ENCODE measurements around the gene MBD6.
"Not testable (repeated sequence)": the region's sequence is repeated elsewhere in the genome, so short reads cannot be mapped to it uniquely, and the experiment has no call there.

MBD6 gene

DNA sequence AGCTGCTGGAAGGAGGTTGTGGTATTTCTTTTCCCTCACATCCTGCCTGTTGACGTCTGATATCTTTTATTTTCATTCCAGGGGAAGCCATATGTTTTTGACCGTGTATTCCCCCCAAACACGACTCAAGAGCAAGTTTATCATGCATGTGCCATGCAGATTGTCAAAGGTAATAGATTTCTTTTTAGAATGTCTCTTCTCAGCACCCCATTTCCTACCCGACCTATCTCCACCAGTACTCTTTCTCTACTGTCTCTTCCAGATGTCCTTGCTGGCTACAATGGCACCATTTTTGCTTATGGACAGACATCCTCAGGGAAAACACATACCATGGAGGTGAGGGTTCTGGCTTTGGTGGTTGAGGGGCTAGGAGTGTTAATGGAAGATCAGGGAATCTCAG lies 40.7 kb downstream of the MBD6 start:
- H3K36me3 Mint-ChIP-seq (ENCODE audit: low read depth) = no peaks in the 10 kb centered on the region
- no peaks in the 10 kb centered on the region for H3K4me1 Mint-ChIP-seq
- no peaks in the 10 kb centered on the region for H3K9me3 Mint-ChIP-seq
- no peak overlapping the region for H3K4me3 Mint-ChIP-seq
- TF ChIP-seq, protein P1, sequence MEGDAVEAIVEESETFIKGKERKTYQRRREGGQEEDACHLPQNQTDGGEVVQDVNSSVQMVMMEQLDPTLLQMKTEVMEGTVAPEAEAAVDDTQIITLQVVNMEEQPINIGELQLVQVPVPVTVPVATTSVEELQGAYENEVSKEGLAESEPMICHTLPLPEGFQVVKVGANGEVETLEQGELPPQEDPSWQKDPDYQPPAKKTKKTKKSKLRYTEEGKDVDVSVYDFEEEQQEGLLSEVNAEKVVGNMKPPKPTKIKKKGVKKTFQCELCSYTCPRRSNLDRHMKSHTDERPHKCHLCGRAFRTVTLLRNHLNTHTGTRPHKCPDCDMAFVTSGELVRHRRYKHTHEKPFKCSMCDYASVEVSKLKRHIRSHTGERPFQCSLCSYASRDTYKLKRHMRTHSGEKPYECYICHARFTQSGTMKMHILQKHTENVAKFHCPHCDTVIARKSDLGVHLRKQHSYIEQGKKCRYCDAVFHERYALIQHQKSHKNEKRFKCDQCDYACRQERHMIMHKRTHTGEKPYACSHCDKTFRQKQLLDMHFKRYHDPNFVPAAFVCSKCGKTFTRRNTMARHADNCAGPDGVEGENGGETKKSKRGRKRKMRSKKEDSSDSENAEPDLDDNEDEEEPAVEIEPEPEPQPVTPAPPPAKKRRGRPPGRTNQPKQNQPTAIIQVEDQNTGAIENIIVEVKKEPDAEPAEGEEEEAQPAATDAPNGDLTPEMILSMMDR (IDR thresholded peaks at IDR 0.05) = no peak
- no peak for DNase-seq
- no peak overlapping the region for H3K27ac Mint-ChIP-seq
- H3K27me3 Mint-ChIP-seq (ENCODE audit: low read depth, poor library complexity) = peaks cover 22% of the 10 kb centered on the region

DNA sequence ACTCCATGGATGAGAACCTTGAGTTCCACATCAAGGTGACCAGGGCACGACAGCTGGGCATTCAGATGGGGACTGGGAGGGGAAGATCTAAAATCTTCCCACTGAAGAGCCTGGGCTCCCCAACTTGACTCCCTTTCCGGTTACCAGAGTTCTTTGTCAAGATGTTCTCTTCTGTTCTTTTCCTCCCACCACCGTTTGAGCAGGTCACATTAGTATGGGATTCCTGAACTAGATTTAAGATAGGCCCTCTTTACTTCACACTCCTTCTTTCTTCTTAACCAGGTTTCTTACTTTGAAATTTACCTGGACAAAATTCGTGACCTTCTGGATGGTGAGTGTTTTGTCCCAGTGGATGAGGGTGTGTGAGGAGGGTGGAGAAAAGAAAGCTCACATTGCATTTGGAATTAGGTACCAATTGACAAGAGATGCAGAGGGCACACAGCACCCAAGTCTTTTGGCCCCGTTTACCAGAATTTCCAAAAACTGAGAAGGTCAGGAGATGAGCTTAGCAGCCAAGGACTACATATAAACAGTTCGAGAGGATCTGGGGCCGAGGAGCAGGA lies 41.6 kb downstream of the MBD6 start:
- H3K4me3 Mint-ChIP-seq = no peak overlapping the region
- peaks cover 22% of the 10 kb centered on the region for H3K27me3 Mint-ChIP-seq (ENCODE audit: low read depth, poor library complexity)
- no peak for DNase-seq
- H3K27ac Mint-ChIP-seq = no peak overlapping the region
- no peaks in the 10 kb centered on the region for H3K9me3 Mint-ChIP-seq
- TF ChIP-seq, protein P1 (IDR thresholded peaks at IDR 0.05) = no peak
- peaks cover 2% of the 10 kb centered on the region for H3K4me1 Mint-ChIP-seq
- H3K36me3 Mint-ChIP-seq (ENCODE audit: low read depth) = no peaks in the 10 kb centered on the region

DNA sequence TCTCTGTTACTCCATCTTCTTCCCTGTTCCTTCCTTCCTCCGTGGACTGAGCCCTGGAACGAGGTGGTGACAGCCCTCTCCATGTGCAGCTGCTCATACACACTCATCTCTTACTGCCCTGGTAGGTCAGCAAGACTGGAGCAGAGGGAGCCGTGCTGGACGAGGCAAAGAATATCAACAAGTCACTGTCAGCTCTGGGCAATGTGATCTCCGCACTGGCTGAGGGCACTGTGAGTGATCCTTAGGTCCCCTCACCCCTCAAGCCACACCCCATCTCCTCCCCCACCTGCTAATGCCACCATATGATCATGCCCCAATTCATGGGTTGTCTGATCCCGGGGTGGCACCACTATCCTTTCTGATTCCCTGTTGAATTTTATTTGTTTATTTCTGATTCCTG lies 46.2 kb downstream of the MBD6 start:
- Mint-ChIP-seq H3K9me3 (no peaks in the 10 kb centered on the region), H3K27ac (no peak overlapping the region), H3K27me3 (ENCODE audit: low read depth, poor library complexity) (peaks cover 16% of the 10 kb centered on the region), H3K4me3 (no peak overlapping the region), H3K4me1 (peaks cover 6% of the 10 kb centered on the region), H3K36me3 (ENCODE audit: low read depth) (no peaks in the 10 kb centered on the region)
- TF ChIP-seq, protein P1 (IDR thresholded peaks at IDR 0.05) = no peak
- no peak for DNase-seq

DNA sequence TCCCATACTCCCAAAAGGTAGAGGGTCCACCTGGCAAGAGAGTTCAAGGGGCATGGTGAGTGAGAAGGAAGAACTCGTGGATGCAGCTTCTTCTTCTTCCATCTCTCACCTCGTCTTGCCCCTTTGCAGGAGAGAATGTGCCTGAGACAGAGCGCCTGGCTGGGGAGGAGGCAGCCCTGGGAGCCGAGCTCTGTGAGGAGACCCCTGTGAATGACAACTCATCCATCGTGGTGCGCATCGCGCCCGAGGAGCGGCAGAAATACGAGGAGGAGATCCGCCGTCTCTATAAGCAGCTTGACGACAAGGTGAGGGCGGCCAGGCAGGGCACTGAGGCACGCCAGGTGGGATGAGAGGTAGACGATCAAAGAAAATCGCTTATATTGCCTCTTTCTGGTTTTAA lies 47.2 kb downstream of the MBD6 start:
- Mint-ChIP-seq H3K36me3 (ENCODE audit: low read depth) (no peaks in the 10 kb centered on the region), H3K4me3 (no peak overlapping the region), H3K9me3 (no peaks in the 10 kb centered on the region), H3K27me3 (ENCODE audit: low read depth, poor library complexity) (peaks cover 12% of the 10 kb centered on the region), H3K27ac (peak overlapping the region; percentile 18), H3K4me1 (peaks cover 6% of the 10 kb centered on the region)
- no peak for DNase-seq
- TF ChIP-seq, protein P1 (IDR thresholded peaks at IDR 0.05) = no peak

DNA sequence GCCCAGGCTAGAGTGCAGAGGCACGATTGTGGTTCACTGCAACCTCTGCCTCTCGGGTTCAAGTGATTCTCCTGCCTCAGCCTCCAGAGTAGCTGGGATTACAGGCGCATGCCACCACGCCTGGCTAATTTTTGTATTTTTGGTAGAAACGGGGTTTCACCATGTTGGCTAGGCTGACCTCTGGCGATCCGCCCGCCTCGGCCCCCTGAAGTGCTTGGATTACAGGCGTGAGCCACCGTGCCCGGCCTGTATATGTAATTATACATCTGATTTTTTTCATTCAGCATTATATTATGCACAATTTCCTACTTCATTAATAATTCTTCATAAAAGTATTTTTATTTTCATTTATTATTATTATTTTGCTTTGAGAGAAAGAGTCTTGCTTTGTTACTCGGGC lies 47.8 kb downstream of the MBD6 start:
- not testable (repeated sequence) for H3K9me3 Mint-ChIP-seq; H3K4me3 Mint-ChIP-seq; H3K27me3 Mint-ChIP-seq (ENCODE audit: low read depth, poor library complexity); H3K4me1 Mint-ChIP-seq; H3K36me3 Mint-ChIP-seq (ENCODE audit: low read depth); DNase-seq; H3K27ac Mint-ChIP-seq

DNA sequence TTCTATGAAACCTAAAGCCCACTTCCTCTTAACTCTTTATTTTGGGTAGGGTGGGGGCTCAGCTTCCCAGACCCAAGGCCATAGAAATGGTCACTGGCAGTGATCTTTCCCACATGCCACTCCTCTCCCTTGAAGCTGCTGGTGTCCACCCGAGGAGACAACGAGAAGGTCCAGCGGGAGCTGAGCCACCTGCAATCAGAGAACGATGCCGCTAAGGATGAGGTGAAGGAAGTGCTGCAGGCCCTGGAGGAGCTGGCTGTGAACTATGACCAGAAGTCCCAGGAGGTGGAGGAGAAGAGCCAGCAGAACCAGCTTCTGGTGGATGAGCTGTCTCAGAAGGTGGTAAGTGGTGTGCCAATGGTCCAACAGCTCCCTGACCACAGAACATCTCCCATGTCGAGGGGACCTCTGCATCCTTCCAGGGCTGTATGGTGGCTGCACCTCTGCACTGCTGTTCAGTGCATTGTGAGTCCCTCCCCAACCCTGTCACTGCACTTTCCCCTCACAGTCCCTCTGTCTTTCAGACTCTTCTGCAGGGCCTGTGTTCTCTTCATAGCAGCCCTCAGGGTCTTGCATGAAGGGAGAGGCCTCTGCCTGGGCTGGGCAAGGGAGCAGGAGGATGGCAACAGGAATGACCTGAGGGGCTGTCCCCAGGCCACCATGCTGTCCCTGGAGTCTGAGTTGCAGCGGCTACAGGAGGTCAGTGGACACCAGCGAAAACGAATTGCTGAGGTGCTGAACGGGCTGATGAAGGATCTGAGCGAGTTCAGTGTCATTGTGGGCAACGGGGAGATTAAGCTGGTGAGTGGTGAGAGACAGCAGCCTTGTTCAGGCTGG lies 49.5 kb downstream of the MBD6 start:
- H3K36me3 Mint-ChIP-seq (ENCODE audit: low read depth) = no peaks in the 10 kb centered on the region
- peaks cover 9% of the 10 kb centered on the region for H3K27me3 Mint-ChIP-seq (ENCODE audit: low read depth, poor library complexity)
- no peak for DNase-seq
- no peak overlapping the region for H3K27ac Mint-ChIP-seq
- H3K9me3 Mint-ChIP-seq = no peaks in the 10 kb centered on the region
- TF ChIP-seq, protein P1 (IDR thresholded peaks at IDR 0.05) = no peak
- H3K4me3 Mint-ChIP-seq = no peak overlapping the region
- H3K4me1 Mint-ChIP-seq = peaks cover 6% of the 10 kb centered on the region

All from nephron progenitor cell (in vitro differentiated cells).